Osteoblast (primary cell): Measurements from ENCODE around the gene CCK. TPM values are rescaled to one million over a fixed set of nuclear protein-coding genes. Genes with fewer than 3 reads are reported as not detected.

Source experiments
- DNase-seq: peaks from one replicate; pipeline ENCODE4 v3.0.0; 2011; ENCODE audit warnings: low spot score, mixed read lengths; ENCODE audit not compliant: insufficient read length; ENCODE audit errors: missing footprints
- H2AFZ ChIP-seq: 2 replicates; pipeline ENCODE4 v1.6.0; 2011; ENCODE audit warnings: mild to moderate bottlenecking, low read length
- H3K27ac ChIP-seq: 2 replicates; pipeline ENCODE4 v1.5.1; 2011; ENCODE audit warnings: mild to moderate bottlenecking, low read depth, low read length, moderate library complexity
- H3K27me3 ChIP-seq: 2 replicates; pipeline ENCODE4 v1.6.0; 2012; ENCODE audit warnings: mild to moderate bottlenecking, control low read depth, inconsistent platforms, low read length, moderate library complexity; ENCODE audit not compliant: insufficient read depth
- H3K36me3 ChIP-seq: 2 replicates; pipeline ENCODE4 v1.5.1; 2011; ENCODE audit warnings: mild to moderate bottlenecking, low read length, control low read depth, moderate library complexity; ENCODE audit not compliant: insufficient read depth
- H3K4me1 ChIP-seq: 2 replicates; pipeline ENCODE4 v1.5.1; 2011; ENCODE audit warnings: mild to moderate bottlenecking, low read length, control low read depth, moderate library complexity; ENCODE audit not compliant: insufficient read depth
- H3K4me2 ChIP-seq: 2 replicates; pipeline ENCODE4 v1.6.0; 2011; ENCODE audit warnings: mild to moderate bottlenecking, low read length; ENCODE audit not compliant: insufficient read depth
- H3K4me3 ChIP-seq: fragments of 200-600 bp; sonication (generic); 3 replicates; pipeline ENCODE4 v1.5.1; 2012; ENCODE audit warnings: mild to moderate bottlenecking, low read length, inconsistent platforms; ENCODE audit not compliant: insufficient read depth
- H3K79me2 ChIP-seq: 2 replicates; pipeline ENCODE4 v1.6.0; 2012; ENCODE audit warnings: mild to moderate bottlenecking, low read length, control low read depth, inconsistent platforms; ENCODE audit not compliant: insufficient read depth
- H3K9me3 ChIP-seq: 2 replicates; pipeline ENCODE4 v1.5.1; 2011; ENCODE audit warnings: low read depth, low read length, control low read depth
- H4K20me1 ChIP-seq: 2 replicates; pipeline ENCODE4 v1.6.0; 2012; ENCODE audit warnings: mild to moderate bottlenecking, low read length, control low read depth; ENCODE audit not compliant: insufficient read depth
- total RNA-seq: library from RNA; depleted of rRNA; stranded (reverse); fragments of >200 nt; gene quantifications from 2 replicates; pipeline ENCODE4 v1.2.3, GENCODE V29; 2012
- TF ChIP-seq, protein P1 (sequence below): IDR thresholded peaks from 2 replicates; pipeline ENCODE4 v1.5.1; 2011; ENCODE audit warnings: mild to moderate bottlenecking, low read depth, low read length, moderate library complexity; ENCODE audit errors: extremely low read depth

The CCK gene
- total RNA-seq, 1 donor: not detected

DNA sequence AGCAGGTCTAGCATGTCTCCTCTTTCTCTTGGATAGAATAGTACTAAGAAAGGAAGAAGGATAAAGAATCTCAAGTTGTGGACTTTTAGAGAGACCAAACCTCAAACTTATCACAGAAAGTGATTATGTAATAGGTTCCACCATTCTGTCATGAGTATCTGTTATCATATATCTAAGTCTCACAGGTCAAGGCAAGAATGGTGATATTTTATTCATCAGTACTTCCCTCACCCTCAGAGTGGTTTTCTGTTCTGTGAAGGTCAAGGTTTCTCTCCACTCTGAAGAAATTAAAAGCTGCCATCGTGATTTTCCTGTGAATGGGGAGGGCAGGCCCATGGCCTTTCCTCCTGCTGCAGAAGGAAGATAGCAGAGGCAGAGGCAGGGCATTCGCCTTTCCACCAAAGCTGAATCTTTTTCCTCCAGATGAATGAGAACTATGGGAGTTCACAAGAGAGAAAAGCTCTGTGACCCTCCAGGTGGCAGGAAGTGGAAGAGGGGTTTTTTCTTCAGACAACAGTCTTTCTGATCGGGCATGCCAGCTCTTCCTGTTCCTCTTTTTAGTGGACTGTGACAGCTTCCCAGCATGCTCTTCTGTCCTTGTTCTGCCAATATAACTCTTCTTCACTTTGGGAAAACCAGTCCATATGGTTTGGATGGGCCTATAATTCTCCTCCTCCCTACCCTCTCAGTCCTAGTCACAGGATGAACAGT lies 37.1 kb upstream of the CCK start:
- H3K9me3 ChIP-seq: no peaks in the 10 kb centered on the region
- no peaks in the 10 kb centered on the region for H3K36me3 ChIP-seq
- no peak overlapping the region for H3K4me2 ChIP-seq
- TF ChIP-seq, protein P1, sequence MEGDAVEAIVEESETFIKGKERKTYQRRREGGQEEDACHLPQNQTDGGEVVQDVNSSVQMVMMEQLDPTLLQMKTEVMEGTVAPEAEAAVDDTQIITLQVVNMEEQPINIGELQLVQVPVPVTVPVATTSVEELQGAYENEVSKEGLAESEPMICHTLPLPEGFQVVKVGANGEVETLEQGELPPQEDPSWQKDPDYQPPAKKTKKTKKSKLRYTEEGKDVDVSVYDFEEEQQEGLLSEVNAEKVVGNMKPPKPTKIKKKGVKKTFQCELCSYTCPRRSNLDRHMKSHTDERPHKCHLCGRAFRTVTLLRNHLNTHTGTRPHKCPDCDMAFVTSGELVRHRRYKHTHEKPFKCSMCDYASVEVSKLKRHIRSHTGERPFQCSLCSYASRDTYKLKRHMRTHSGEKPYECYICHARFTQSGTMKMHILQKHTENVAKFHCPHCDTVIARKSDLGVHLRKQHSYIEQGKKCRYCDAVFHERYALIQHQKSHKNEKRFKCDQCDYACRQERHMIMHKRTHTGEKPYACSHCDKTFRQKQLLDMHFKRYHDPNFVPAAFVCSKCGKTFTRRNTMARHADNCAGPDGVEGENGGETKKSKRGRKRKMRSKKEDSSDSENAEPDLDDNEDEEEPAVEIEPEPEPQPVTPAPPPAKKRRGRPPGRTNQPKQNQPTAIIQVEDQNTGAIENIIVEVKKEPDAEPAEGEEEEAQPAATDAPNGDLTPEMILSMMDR: no peak
- H3K4me1 ChIP-seq: no peaks in the 10 kb centered on the region
- no peak overlapping the region for H3K4me3 ChIP-seq
- no peak overlapping the region for H2AFZ ChIP-seq
- H3K27me3 ChIP-seq: no peaks in the 10 kb centered on the region
- no peaks in the 10 kb centered on the region for H3K79me2 ChIP-seq
- H3K27ac ChIP-seq: no peak overlapping the region
- no peak for DNase-seq
- H4K20me1 ChIP-seq: no peaks in the 10 kb centered on the region

DNA sequence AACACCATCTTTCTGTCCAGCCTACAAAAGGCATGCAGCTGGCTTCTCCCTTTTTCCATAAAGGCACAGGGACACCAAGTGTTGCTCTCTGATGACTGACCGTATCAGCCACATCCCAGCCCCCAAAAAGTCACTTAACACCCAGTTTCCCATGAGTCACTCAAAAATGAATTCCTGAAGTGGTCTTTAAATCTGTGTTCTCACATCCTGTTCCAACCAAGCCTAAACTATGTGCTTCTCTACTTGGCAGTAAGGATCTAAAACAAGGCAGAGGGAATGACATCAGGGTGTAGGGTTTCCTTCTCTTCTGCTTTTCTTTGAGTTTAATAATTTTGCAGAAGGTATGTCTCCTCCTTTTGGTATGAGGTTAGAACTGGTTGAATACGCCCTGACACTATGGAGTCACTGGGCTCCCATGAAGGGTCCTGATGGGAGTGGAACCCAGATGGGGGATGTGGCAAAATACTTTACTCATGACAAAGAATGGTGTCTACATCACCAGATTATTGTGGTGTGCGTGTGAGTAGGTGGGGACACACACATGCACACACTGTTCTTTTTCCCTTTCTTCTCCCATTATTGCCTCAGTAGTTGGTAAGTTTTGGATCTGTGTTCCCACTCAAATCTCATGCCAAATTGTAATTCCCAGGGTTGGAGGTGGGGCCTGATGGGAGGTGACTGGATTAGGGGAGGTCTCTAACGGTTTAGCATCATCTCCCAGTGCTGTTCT lies 35.6 kb upstream of the CCK start:
- Histone ChIP-seq H3K9me3 (no peaks in the 10 kb centered on the region), H3K4me1 (no peaks in the 10 kb centered on the region), H2AFZ (no peak overlapping the region), H3K4me3 (no peak overlapping the region), H3K79me2 (no peaks in the 10 kb centered on the region), H3K4me2 (no peak overlapping the region), H3K36me3 (no peaks in the 10 kb centered on the region), H3K27ac (no peak overlapping the region), H4K20me1 (no peaks in the 10 kb centered on the region), H3K27me3 (no peaks in the 10 kb centered on the region)
- no peak for DNase-seq
- TF ChIP-seq, protein P1: no peak

DNA sequence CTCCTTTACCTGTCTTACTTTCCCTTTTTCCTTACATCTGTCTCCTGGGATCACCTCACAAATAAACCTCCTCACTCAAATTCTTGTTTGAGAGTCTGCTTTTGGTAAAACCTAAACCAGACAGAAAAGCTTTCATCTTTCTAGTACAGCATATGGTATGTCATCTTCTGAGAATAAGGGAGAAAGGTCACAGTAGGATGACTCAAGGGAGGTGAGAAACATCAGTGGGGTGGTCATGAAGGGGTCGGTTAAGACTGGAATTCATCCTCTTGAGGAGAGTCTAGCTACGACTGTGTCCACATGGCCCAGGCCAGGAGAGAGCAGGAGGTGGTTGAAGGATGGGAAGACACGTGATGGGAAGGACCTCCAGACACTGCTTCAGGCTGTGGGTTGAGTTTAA lies 34.8 kb upstream of the CCK start:
- H3K79me2 ChIP-seq: no peaks in the 10 kb centered on the region
- no peak overlapping the region for H3K27ac ChIP-seq
- H3K4me2 ChIP-seq: no peak overlapping the region
- no peaks in the 10 kb centered on the region for H4K20me1 ChIP-seq
- no peaks in the 10 kb centered on the region for H3K36me3 ChIP-seq
- H3K27me3 ChIP-seq: no peaks in the 10 kb centered on the region
- H3K4me3 ChIP-seq: no peak overlapping the region
- no peak for DNase-seq
- no peaks in the 10 kb centered on the region for H3K9me3 ChIP-seq
- H3K4me1 ChIP-seq: no peaks in the 10 kb centered on the region
- H2AFZ ChIP-seq: no peak overlapping the region
- TF ChIP-seq, protein P1: no peak

DNA sequence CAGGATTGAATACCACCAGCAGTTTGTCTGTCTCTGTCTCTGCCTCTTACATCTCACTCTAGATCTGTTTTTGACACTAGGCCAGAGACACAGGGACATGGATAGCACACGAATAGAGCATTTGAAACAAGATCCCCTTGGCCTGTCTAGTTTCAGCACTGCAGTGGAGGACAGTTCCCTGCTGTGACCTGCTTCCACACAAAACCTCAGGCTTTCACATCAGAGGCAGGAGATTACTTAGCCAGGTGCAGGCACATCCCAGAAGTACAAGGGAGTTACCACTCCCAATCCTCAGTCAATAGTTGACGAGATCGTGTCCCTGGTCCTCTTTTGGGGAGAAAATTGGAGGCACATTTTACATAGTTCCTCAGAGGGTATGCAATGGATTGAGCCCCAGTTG lies 34.0 kb upstream of the CCK start:
- Histone ChIP-seq H4K20me1 (no peaks in the 10 kb centered on the region), H3K27ac (no peak overlapping the region), H3K27me3 (no peaks in the 10 kb centered on the region), H2AFZ (no peak overlapping the region), H3K9me3 (no peaks in the 10 kb centered on the region), H3K4me3 (no peak overlapping the region), H3K36me3 (no peaks in the 10 kb centered on the region), H3K4me2 (no peak overlapping the region), H3K4me1 (no peaks in the 10 kb centered on the region), H3K79me2 (no peaks in the 10 kb centered on the region)
- TF ChIP-seq, protein P1: no peak
- no peak for DNase-seq
